HL-60 (cell line): ENCODE measurements around the gene MXD4.

Source experiments
- DNase-seq, 2 experiments: peaks; one replicate each; pipeline ENCODE4 v3.0.0-alpha.2; 2010 to 2020; ENCODE audit warnings: low read depth in 1 of 2, low spot score in 1 of 2
- H3K27ac ChIP-seq: fragments of 250-450 bp; sonication (Bioruptor Pico); replicated peaks from 2 replicates; pipeline ENCODE4 v1.5.1; 2020; ENCODE audit warnings: mild to moderate bottlenecking, moderate library complexity
- H3K27me3 ChIP-seq: fragments of 250-450 bp; sonication (Bioruptor Pico); 2 replicates; pipeline ENCODE4 v1.5.1; 2021; ENCODE audit warnings: mild to moderate bottlenecking, moderate library complexity; ENCODE audit not compliant: insufficient read depth, poor library complexity, severe bottlenecking
- H3K4me3 ChIP-seq: replicated peaks from 2 replicates; pipeline ENCODE4 v1.5.1; 2011; ENCODE audit warnings: mild to moderate bottlenecking, control low read depth, low read length; ENCODE audit not compliant: insufficient read depth
- GABPA ChIP-seq: IDR thresholded peaks from 2 replicates; pipeline ENCODE4 v1.6.1; 2012; ENCODE audit warnings: low read depth
- POLR2AphosphoS5 ChIP-seq: IDR thresholded peaks from 2 replicates; pipeline ENCODE4 v1.6.1; 2012; ENCODE audit warnings: low read depth
- SPI1 ChIP-seq: IDR thresholded peaks from 2 replicates; pipeline ENCODE4 v1.6.1; 2012; ENCODE audit warnings: low read depth, mild to moderate bottlenecking, borderline replicate concordance
- TF ChIP-seq, protein P1 (sequence below): IDR thresholded peaks from one replicate; pipeline ENCODE4 v1.5.1; 2011; ENCODE audit warnings: low read length, control low read depth, inconsistent platforms; ENCODE audit not compliant: insufficient read depth
- TF ChIP-seq, protein P2 (sequence below): IDR thresholded peaks from 2 replicates; pipeline ENCODE4 v1.6.1; 2012; ENCODE audit warnings: low read depth; ENCODE audit not compliant: insufficient replicate concordance

MXD4 gene

DNA sequence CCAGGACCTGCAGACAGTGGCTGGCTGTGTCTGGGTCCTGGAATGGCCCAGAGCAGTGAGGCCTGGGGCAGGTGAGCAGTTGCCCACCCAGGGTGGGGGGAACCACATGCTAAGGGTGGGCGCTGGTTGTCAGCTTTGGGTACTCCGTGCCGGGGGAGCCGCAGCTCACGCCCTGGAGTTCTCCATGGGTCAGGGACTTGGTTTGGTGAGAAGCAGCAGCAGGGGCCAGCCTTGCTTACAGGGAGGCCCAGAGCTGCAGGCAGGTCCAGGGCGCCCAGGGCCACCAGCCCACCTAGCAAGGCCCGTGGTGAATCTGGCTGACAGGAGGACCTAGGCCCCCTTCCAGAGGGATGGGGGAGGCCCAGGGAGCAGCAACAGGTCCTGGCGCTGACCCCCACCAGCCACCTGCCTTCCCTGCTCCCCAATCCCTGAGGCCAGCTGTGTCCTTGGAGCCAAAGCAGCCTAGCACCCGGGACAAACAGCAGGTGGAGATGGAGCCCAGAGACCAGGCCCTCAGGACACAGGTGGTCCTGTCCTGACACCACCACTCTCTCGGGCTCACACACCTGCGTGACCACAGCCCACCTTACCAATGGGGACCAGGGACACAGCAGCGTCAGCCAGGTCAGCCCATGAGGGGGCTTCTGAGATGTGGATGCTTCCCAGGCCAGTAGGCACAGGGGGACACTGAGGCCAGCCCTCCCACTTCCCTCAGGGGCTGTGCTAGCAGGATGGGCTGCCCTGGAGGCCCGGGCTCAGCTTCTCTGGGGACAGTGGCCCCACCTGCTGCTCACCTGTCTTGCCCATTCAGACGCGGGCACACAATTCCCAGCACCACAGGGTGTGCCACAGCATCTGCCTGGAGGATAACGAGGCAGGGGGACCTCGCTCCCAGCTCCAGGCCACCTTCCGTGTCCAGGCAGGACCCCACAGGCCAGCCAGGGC lies 3.5 kb downstream of the MXD4 start:
- DNase-seq: no peak
- no peaks in the 10 kb centered on the region for H3K27me3 ChIP-seq
- H3K27ac ChIP-seq: no peak overlapping the region
- TF ChIP-seq GABPA (no peak), SPI1 (no peak), POLR2AphosphoS5 (no peak)
- TF ChIP-seq, protein P1, sequence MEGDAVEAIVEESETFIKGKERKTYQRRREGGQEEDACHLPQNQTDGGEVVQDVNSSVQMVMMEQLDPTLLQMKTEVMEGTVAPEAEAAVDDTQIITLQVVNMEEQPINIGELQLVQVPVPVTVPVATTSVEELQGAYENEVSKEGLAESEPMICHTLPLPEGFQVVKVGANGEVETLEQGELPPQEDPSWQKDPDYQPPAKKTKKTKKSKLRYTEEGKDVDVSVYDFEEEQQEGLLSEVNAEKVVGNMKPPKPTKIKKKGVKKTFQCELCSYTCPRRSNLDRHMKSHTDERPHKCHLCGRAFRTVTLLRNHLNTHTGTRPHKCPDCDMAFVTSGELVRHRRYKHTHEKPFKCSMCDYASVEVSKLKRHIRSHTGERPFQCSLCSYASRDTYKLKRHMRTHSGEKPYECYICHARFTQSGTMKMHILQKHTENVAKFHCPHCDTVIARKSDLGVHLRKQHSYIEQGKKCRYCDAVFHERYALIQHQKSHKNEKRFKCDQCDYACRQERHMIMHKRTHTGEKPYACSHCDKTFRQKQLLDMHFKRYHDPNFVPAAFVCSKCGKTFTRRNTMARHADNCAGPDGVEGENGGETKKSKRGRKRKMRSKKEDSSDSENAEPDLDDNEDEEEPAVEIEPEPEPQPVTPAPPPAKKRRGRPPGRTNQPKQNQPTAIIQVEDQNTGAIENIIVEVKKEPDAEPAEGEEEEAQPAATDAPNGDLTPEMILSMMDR: no peak
- TF ChIP-seq, protein P2, sequence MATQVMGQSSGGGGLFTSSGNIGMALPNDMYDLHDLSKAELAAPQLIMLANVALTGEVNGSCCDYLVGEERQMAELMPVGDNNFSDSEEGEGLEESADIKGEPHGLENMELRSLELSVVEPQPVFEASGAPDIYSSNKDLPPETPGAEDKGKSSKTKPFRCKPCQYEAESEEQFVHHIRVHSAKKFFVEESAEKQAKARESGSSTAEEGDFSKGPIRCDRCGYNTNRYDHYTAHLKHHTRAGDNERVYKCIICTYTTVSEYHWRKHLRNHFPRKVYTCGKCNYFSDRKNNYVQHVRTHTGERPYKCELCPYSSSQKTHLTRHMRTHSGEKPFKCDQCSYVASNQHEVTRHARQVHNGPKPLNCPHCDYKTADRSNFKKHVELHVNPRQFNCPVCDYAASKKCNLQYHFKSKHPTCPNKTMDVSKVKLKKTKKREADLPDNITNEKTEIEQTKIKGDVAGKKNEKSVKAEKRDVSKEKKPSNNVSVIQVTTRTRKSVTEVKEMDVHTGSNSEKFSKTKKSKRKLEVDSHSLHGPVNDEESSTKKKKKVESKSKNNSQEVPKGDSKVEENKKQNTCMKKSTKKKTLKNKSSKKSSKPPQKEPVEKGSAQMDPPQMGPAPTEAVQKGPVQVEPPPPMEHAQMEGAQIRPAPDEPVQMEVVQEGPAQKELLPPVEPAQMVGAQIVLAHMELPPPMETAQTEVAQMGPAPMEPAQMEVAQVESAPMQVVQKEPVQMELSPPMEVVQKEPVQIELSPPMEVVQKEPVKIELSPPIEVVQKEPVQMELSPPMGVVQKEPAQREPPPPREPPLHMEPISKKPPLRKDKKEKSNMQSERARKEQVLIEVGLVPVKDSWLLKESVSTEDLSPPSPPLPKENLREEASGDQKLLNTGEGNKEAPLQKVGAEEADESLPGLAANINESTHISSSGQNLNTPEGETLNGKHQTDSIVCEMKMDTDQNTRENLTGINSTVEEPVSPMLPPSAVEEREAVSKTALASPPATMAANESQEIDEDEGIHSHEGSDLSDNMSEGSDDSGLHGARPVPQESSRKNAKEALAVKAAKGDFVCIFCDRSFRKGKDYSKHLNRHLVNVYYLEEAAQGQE: no peak
- no peak overlapping the region for H3K4me3 ChIP-seq

DNA sequence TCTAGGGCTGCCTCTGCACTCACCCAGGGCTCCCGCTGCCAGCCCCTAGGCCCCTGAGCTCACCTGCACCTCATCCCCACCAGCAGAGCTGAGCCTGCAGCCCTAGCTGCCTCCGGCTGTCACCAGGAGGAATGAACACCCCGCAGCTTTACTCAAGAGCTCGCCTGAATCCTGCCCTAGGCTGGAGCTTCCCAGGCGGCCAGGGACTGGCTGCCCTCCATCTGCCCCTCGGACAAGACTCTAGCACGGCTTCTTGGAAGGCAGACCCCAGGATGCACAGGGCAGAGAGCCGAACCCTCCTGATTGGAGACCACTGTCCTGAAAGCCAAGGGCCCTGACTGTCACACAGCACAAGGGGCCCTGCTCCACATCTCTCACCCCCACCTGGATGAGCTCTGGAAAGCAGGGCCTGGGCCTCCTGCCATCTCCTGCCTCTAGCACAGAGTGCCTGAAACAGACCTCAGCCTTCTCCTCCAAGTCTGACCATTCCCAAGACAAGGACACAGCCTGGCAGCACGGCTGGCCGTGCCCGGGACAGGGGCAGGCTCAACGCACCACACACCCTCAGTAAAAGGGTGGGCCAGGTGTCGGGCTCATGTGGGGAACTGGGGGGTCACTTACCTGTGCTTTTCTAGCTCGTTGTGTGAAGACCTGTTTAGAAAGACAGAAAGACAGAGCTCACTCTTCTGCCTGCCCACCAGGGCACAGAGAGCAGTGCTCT lies 4.4 kb downstream of the MXD4 start:
- TF ChIP-seq, protein P2: no peak
- no peak for TF ChIP-seq POLR2AphosphoS5
- TF ChIP-seq SPI1: no peak
- TF ChIP-seq, protein P1: no peak
- TF ChIP-seq GABPA: no peak
- Histone ChIP-seq H3K4me3 (no peak overlapping the region), H3K27ac (no peak overlapping the region), H3K27me3 (no peaks in the 10 kb centered on the region)
- DNase-seq: no peak

DNA sequence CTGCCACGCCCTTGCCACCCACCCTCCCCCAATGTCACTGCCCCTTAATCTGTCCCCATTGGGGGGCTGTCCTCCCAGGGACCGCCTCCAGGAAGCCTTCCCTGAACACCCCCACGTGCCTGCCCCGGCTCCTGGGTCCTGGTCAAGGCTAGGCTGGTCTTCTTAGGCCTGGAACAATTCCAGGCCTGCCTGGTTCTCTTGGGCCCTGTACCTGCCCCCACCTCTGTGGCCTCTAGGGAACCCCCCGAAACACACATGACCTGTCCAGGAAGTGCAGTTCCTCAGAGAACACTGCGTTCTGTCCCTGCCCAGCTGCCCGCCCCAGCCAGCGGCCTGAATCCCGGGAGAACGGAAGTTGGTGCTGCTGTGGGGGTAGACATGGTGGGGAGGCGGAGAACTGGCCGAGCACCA lies 5.1 kb downstream of the MXD4 start:
- Histone ChIP-seq H3K27me3 (no peaks in the 10 kb centered on the region), H3K4me3 (no peak overlapping the region), H3K27ac (no peak overlapping the region)
- TF ChIP-seq POLR2AphosphoS5 (no peak), SPI1 (no peak), GABPA (no peak)
- TF ChIP-seq, protein P1: no peak
- TF ChIP-seq, protein P2: no peak
- no peak for DNase-seq
